ENCODE results near the gene PTGR3. TPM values are rescaled to one million over a fixed set of nuclear protein-coding genes. Genes with fewer than 3 reads are reported as not detected.
A peak's percentile ranks its signal among the peaks of the same experiment; 100 is the strongest.

Gene PTGR3
- total RNA-seq, 1 experiment from 2014 or later = 13.8 TPM

DNA sequence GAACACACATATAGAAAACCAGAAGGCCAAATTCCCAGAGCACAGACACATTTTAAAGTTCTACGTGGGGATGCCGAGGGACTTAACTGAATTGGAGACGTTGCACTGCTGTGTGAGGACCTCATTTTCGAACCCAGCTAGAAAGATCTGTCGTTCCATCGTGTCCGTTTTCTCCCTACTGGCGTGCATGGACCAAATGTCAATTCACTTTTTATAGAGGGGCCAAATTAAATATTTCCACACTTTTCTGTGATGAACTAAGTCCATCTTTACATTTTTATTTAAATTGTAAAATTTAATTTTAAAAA lies 966 bp upstream of the PTGR3 start:
- no peaks in the 10 kb centered on the region for H3K9me3 Mint-ChIP-seq
- CTCF ChIA-PET = no interaction called here
- POLR2A ChIA-PET = interaction anchor here (0.7 kb wide), 1 partner anchor 11 kb away, joined by 3 read pairs; no protein-coding TSS in a partner anchor
- H3K4me3 Mint-ChIP-seq = peak overlapping the region; percentile 84
- peaks cover 78% of the 10 kb centered on the region for H3K27me3 Mint-ChIP-seq (ENCODE audit: low read depth)
- no peak for ATAC-seq
- no peak for TF ChIP-seq FOXP4 (CRISPR knock-in tag; IDR thresholded peaks at IDR 0.05)
- no peak for TF ChIP-seq ZNF121 (CRISPR knock-in tag; IDR thresholded peaks at IDR 0.05)
- TF ChIP-seq ZNF396 (CRISPR knock-in tag; IDR thresholded peaks at IDR 0.05; ENCODE audit: borderline replicate concordance) = no peak
- no peak for TF ChIP-seq MLX (CRISPR knock-in tag; IDR thresholded peaks at IDR 0.05)
- TF ChIP-seq ZNF423 (CRISPR knock-in tag; IDR thresholded peaks at IDR 0.05) = no peak
- no peak for TF ChIP-seq HMGA2 (CRISPR knock-in tag; IDR thresholded peaks at IDR 0.05)
- TF ChIP-seq ZMAT4 (CRISPR knock-in tag; IDR thresholded peaks at IDR 0.05) = no peak
- TF ChIP-seq, protein P1, sequence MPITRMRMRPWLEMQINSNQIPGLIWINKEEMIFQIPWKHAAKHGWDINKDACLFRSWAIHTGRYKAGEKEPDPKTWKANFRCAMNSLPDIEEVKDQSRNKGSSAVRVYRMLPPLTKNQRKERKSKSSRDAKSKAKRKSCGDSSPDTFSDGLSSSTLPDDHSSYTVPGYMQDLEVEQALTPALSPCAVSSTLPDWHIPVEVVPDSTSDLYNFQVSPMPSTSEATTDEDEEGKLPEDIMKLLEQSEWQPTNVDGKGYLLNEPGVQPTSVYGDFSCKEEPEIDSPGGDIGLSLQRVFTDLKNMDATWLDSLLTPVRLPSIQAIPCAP (CRISPR knock-in tag; IDR thresholded peaks at IDR 0.05) = no peak
- no peak for TF ChIP-seq CDX4 (CRISPR knock-in tag; IDR thresholded peaks at IDR 0.05; ENCODE audit: borderline replicate concordance)
- no peak for TF ChIP-seq ATF6 (CRISPR knock-in tag; IDR thresholded peaks at IDR 0.05)
- TF ChIP-seq TEAD1 (CRISPR knock-in tag; IDR thresholded peaks at IDR 0.05) = no peak
- no peak for TF ChIP-seq ELF4 (CRISPR knock-in tag; IDR thresholded peaks at IDR 0.05; ENCODE audit: low read depth)
- no peak for TF ChIP-seq AFF4 (CRISPR knock-in tag; IDR thresholded peaks at IDR 0.05; ENCODE audit: borderline replicate concordance)
- TF ChIP-seq NFATC4 (CRISPR knock-in tag; IDR thresholded peaks at IDR 0.05) = no peak
- TF ChIP-seq ETV6 (CRISPR knock-in tag; IDR thresholded peaks at IDR 0.05) = no peak
- TF ChIP-seq PREB (CRISPR knock-in tag; IDR thresholded peaks at IDR 0.05; ENCODE audit: borderline replicate concordance) = no peak
- TF ChIP-seq, protein P2, sequence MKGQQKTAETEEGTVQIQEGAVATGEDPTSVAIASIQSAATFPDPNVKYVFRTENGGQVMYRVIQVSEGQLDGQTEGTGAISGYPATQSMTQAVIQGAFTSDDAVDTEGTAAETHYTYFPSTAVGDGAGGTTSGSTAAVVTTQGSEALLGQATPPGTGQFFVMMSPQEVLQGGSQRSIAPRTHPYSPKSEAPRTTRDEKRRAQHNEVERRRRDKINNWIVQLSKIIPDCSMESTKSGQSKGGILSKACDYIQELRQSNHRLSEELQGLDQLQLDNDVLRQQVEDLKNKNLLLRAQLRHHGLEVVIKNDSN (CRISPR knock-in tag; IDR thresholded peaks at IDR 0.05) = no peak
- peaks cover 53% of the 10 kb centered on the region for H3K4me1 Mint-ChIP-seq
- H3K36me3 Mint-ChIP-seq = no peaks in the 10 kb centered on the region
- no peak for DNase-seq (ENCODE audit: low spot score)
- H3K27ac Mint-ChIP-seq = peak overlapping the region; percentile 67

All from WTC11 (cell line).